ENCODE results near the gene FOXP1.

GRCh38 chr3:71489315-71489761 is 94.2 kb downstream of the FOXP1 start:
- TF ChIP-seq CTCF (IDR thresholded peaks at IDR 0.05; ENCODE audit: low read depth, low read length, poor library complexity, severe bottlenecking) (no peak), EZH2phosphoT487 (IDR thresholded peaks at IDR 0.05; ENCODE audit: borderline replicate concordance, low read length) (no peak)
